GM20431 (cell line): ENCODE data around the gene CCDC102A.
"Not testable (repeated sequence)": the region's sequence is repeated elsewhere in the genome, so short reads cannot be mapped to it uniquely, and the experiment has no call there.

Experiments
- in situ Hi-C: fragments of 300-500 bp; cut with MseI, MboI; formaldehyde crosslinking; loops from one replicate; pipeline ENCODE4 v1.15.0; 2020; ENCODE audit warnings: low sequenced_read_pairs; ENCODE audit not compliant: unreplicated experiment

CCDC102A gene

DNA sequence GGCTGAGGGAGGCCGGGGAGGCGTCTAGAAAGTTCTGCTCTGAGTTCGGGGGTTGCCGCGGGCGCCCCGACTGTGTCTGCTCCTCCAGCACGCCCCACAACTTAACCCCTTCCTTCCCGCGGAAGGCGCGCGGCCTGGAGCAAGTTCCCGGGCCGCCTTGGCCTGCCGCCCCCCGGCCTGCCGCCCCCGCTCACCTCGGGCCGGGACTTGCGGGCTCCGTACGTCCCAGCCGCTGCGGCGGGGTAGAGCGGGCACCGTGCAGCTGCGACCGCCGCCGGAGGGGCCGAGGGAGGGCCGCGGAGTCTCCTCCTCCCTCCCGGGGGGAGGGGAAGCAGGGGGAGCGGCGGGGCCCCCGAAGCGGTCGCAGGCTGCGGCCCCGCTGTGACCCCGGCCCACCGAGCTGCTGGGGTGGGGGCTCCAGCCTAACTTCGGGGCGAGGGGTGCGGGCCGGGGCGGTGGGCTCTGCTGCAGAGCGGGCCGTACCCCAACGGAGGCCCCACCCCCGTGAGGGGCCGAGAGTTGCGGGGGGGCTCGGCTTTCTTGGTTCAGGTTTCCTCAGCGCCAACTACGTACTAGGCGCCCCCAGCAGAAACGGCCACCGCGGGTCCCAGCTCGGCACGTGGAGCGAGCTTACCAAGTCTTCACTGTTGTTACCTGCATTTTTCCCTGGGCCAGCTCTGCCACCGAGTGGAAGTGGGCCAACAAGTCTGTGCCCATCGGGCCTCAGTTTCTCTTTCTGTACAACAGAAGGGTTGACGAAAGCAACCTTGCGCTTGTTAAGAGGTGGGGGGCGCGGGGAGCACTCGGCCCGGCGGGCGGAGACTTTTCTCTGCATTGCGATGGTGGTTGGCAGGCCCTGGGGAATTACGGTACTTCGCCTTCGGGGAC lies at the start of gene CCDC102A:
CCDC102A (minus strand) TSS at position 266 of the 888 bp plus-strand sequence. CDS start 7,394 bp downstream, outside the sequence.
- in situ Hi-C loops, result no loop called here

DNA sequence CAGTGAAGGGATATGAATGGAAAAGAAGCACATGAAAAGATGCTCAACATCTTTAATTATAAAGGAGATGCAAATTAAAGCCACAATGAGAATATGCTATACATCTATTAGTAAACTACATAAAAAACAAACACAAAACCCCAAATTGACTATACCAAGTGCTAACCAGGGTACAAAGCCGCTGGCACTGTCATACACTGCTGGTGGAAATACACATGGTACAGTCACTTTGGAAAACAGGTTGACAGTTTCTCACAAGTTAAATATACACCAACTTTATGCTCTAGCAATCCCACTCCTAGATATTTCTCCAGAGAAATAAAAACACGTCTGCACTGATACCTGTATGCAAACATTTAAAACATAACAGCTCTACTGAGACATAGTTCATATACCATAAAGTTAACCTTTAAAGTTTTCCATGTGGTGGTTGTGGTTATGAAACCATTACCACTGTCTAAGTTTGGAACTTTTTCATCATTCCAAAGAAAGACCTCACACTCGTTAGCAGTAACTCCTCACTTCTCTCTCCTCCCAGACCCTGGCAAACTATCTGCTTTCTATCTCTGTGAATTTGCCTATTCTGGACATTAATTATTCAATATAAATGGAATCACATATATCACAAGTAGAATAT lies 48.8 kb upstream of the CCDC102A start:
- in situ Hi-C loops, result loop anchor here (25.0 kb wide), 1 partner anchor 402 kb away; a partner anchor contains a TSS

DNA sequence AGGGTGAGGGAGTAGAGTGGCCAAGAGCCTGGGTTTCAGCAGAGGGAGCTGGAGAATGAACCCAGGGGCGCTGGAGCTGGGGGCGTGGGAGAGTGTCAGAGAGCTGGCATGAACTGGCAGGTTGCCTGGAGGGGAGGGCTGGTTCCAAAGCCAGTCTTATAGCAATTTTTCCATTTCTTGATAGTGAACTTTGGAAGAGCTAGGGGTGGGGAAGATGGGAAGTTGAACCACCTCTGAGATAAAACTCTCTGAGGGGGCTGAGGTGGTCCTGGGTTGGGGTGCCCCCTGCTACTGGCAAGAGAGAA lies 42.9 kb upstream of the CCDC102A start:
- in situ Hi-C loops, result loop anchor here (25.0 kb wide), 1 partner anchor 408 kb away; a partner anchor contains a TSS

DNA sequence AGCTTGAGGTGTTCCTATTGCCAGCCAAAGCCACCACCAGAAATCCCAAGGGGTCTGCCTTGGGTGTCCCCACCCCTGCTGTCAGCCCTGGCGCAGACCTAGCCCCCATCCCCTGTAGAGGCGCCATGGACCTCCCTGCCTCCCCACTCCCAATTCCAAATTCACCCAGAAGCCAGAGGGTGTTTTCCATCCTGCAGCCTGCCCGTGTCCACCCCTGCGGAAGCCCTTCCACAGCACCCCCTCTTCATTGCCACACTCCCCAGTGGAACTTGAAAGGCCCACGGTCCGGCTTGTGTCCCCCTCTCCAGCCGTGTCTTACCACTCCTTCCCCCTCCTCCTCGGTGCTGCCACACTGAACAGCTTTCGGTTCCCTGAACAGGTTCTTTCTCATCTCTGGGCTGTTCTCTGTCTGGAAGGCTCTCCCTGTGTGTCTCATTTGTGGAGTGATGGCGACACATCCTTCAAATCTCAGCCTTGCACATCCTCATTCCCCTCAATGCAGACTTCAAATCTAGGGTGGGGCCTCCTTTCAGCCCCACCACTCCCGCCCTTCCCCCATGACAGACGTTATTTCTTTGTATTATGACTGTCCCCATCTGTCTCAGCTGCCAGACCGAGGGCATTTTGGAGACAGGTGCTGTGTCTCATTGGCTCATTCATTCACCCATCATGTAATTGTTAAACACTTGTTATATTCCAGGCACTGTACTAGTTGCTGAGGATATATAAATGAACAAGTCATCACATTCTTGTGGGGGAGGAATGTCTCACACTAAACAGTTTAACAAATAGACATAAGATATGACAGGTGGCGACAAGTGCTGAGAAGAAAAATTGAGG lies 42.4 kb upstream of the CCDC102A start:
- in situ Hi-C loops, result loop anchor here (25.0 kb wide), 1 partner anchor 409 kb away; a partner anchor contains a TSS

DNA sequence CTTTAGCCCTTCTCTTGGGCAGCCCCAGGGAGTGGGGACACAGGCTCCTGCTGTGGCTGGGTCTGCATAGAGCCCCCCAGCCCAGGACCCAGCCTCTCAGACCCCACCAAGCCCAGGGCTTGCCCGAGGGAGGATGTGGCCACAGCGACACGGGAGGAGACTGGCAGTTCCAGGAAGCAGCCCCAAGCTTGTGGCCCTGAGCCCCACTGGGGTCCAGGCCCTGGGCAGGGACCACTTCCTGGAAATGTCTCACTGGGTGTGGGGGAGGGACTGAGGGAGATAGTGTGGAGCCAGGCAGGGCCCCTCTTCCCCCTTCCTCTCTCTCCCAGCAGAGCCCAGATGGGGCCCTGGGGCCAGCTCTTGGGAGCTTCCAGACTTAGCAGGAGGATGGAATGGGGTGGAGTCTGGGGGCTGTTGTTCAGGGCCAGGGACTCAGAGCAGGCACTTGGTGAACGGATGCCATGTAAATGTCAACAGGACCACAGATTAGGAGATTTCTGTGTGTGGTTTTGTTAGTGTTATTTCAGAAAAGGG lies 41.4 kb upstream of the CCDC102A start:
- in situ Hi-C loops, result loop anchor here (25.0 kb wide), 1 partner anchor 410 kb away; a partner anchor contains a TSS

DNA sequence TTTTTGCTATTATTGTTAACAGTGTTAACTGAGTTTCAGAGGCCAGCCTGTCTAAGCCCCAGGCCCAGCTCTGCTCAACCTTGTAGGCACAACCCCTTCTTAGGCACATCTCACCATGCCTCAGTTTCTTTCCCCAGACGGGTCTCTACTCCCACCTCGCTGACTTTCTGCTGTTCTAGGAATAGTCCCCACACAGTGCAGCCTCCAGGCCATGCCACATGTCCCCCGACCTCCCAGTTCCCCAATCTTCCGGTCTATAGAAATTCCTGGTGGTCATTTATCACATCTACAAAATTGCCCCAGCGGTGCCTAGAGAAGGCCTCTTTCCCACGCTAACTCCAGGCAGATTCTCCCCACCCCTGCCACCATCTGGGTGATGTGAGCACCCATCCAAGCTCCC lies 40.8 kb upstream of the CCDC102A start:
- in situ Hi-C loops, result loop anchor here (25.0 kb wide), 1 partner anchor 410 kb away; a partner anchor contains a TSS

DNA sequence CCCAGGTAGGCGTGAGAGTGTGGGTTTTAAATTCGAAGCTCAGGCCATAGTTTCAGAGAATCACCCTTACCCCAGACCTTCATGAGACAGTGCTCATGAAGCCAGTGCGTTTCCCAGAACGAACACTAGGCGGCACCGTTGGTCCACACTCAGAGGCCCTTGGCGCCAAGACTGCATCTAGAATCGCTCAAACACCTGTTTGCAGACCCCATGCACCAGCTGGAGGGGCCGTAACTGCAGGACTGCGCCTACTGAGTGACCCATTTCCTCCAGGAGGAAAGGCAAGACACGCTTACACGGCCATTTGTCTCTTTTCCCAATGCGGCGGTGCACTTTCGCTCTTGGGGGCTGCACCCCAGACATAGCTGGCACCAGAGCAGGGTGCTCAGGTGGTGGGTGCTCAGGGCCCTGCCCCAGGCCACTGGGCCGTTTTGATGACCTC lies 40.1 kb upstream of the CCDC102A start:
- in situ Hi-C loops, result loop anchor here (25.0 kb wide), 1 partner anchor 411 kb away; a partner anchor contains a TSS

DNA sequence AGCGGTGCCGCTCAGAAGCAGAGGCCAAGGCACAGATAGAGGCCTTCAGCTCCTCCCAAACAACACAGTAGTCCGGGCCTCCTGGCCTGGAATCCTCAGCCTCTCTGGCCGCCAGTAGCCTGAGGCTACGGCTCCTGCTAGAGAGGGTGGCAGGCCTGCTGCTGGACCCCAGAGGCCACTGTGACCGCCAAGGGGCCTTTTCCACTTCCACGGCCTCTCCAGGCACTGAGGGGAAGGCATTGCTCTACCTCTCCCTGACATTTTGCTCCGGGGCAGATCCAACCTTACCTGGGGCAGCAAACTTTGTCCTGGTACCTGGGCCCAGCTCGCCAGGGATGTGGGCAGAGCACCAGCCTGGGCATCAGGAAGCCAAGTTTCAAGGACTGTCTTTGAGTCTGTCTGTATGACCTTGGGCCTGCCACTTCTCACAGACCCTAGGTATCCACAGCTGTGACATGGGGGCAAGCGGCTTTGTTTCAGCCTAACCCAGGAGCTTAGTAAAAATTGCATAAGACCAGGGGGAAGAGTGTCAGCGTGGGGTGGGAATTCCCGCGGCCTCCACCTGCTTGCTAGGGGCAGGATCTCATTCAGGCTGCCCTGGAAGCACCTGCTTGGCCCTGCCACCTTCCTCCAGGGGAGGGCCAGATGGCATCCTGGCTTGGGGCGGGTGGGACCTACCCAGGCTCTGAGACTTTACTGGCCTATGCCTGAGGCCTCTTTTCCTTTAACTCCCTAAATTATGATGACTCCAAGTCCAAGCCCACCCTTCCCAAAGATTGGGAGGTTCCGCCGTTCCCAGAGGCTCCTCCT lies 39.3 kb upstream of the CCDC102A start:
- in situ Hi-C loops, result loop anchor here (25.0 kb wide), 1 partner anchor 412 kb away; a partner anchor contains a TSS

DNA sequence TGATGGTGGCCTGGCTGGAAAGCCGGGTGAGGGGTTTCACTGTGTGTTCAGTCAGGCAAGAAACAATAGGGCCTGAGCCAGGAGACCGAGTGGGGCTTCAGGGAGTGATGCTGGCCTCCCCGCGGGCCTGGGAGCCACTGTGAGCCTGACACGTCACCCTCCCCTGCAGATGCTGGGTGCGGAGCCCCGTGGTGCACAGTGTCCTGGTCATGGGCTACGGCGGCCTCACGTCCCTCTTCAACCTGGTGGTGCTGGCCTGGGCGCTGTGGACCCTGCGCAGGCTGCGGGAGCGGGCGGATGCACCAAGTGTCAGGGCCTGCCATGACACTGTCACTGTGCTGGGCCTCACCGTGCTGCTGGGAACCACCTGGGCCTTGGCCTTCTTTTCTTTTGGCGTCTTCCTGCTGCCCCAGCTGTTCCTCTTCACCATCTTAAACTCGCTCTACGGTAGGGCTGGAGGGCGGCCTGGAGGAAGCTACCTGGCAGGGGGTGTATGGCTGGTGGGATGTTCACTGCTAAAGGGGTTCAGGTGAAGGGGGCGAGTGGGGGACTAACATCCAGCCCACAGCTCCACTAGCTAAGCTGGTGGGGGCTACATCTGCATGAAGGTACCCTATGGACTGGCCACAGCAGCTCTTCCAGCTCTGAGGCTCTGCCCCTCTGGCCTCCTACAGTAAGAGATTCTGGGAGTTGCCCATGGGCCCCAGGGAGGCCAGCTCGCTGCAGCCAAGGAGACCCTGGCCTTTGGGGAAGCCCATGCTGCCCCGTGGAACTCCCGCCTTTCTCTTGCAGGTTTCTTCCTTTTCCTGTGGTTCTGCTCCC lies 38.5 kb upstream of the CCDC102A start:
- in situ Hi-C loops, result loop anchor here (25.0 kb wide), 1 partner anchor 412 kb away; a partner anchor contains a TSS

DNA sequence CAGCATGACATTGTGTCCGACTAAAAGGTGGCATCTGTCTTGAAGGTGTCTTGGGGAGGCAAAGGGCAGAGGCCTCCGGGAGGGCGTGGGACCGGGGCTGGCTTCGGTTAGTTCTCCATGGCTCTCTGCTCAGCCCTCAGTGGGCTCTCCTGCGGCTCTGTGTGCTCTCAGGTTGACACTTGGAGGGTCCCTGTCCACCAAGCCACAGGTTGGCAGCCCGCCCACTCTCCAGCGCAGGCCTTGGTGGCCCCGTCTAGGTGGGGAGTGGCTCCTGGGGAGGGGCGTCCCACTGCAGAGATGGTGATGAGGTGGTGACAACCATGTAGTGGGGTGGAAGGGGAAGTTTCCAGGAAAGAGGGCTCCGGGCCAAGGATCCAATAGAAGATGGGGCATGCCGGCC lies 37.7 kb upstream of the CCDC102A start:
- in situ Hi-C loops, result no loop called here

DNA sequence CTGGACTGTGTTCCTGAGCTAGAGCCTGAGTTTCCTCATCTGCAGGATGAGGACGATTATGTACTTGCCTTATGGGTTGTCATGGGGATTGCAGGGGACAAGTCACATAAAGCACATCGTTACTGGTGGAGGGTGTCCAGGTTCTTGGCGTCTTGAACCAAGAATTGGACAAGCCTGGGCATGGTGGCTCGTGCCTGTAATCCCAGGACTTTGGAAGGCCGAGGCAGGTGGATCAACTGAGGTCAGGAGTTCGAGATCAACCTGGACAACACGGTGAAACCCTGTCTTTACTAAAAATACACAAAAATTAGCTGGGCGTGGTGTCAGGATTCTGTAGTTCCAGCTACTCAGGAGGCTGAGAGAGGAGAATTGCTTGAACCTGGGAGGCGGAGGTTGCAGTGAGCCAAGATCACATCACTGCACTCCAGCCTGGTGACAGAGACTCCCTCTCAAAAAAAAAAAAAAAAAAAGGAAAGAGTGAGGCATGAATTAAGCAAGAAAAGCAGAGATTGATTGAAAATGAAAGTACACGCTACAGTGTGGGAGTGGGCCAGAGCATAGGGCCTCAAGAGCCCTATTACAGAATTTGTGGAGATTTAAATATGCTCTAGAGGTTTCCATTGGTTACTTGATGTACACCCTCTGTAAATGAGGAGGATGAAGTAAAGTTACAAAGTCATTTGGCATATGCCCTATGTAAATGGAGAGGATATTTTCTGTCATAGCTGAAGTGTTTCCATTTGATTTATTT lies 36.8 kb upstream of the CCDC102A start:
- in situ Hi-C loops, result no loop called here

DNA sequence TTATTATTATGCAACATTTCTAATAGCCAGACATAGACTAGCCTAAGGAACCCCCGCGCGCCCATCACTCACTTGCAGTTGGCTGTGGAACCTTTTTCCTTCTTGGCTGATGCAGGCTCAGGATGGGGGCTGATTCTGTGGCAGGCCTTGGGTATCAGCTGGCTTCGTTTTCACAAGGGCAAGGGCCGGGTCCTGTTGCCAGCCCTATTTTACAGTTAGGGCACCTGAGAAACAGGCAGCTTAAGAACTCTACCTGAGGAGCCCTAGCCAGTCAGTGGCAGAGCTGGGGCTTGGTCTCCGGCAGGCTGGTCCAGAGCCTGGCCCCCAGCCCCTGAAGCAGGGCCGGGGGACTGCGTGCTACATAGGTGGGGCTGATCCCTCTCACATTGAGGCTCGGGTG lies 34.7 kb upstream of the CCDC102A start:
- in situ Hi-C loops, result no loop called here

DNA sequence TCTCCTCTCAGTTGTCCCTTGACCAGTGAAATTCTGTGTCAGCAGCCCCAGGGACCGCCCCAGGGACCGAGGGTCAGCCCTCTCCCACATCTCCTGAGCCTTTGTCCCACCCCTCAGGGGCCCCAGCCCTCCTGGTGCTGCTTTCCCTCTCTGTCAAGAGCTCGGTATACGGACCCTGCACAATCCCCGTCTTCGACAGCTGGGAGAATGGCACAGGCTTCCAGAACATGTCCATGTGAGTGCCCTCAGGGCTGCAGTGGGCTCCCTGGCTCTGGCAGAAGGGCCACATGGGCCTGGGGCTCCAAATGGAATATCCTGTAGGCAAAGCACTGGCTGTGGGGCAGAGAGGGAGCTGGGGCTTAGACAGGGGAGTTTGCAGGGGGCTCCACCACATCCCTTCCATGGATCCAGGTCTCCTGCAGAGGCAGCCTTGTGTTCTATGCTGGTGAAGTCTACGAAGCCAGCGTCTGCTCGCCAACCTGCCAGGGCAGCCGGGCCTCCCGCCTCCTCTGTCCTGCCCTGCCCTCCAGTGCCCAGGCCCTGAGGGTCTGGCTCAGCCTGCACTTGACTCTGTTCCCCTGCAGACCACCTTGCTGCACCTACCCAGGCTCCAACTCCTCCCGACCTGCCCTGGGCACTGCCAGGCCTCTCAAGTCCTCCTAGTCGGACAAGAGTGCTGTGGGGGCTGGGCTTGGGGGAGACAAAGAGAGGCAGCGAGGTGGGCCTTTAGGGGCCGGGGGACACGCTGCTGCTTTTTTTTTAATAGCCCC lies 34.1 kb upstream of the CCDC102A start:
- in situ Hi-C loops, result no loop called here

DNA sequence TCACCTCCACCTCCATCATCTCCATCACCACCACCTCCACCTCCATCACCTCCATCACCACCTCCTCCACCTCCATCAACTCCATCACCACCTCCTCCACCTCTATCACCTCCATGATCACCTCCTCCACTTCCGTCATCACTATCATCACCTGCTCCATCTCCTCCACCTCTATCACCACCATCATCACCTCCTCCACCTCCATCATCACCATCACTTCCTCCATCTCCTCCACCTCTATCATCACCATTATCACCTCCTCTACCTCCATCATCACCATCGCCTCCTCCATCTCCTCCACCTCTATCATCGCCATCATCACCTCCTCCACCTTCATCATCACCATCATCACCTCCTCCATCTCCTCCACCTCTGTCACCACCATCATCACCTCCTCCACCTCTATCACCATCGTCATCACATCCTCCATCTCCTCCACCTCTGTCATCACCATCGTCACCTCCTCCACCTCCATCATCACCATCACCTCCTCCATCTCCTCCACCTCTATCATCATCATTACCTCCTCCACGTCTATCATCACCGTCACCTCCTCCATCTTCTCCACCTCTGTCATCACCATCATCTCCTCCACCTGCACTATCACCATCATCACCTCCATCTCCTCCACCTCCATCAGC lies 33.1 kb upstream of the CCDC102A start:
- in situ Hi-C loops, result no loop called here

DNA sequence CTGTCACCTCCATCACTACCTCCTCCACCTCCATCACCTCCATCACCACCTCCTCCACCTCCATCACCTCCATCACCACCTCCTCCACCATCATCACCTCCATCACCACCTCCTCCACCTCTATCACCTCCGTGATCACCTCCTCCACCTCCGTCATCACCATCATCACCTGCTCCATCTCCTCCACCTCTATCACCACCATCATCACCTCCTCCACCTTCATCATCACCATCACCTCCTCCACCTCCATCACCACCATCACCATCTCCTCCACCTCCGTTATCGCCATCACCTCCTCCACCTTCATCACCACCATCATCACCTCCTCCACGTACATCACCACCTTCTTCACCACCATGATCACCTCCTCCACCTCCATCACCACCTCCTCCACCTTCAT lies 32.4 kb upstream of the CCDC102A start:
- in situ Hi-C loops, result not testable (repeated sequence)

DNA sequence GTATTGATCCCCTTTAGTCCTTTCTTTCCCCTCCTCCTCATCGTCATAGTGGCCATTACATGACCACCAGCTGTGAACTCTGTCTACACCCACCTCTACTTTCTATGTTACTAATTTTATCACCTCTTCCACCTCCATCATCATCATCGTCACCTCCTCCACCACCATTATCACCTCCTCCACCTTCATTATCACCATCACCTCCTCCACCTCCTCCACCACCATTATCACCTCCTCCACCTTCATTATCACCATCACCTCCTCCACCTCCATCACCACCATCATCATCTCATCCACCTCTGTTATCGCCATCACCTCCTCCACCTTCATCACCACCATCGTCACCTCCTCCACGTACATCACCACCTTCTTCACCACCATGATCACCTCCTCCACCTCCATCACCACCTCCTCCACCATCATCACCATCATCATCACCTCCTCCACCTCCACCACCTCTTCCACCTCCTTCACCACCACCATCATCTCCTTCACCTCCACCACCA lies 31.9 kb upstream of the CCDC102A start:
- in situ Hi-C loops, result no loop called here
